Pancreas (tissue), 10 donors: ENCODE data around the gene DCK. TPM values are rescaled to one million over a fixed set of nuclear protein-coding genes. Genes with fewer than 3 reads are reported as not detected.

Experiments used
- ATAC-seq, 4 donors: fragments of 200-7000 bp; cut with Tn5 transposase; one replicate each; pipeline versions ENCODE4 v1.8.0 to v1.9.1; 2020; ENCODE audit warnings: mild to moderate bottlenecking in 4 of 4, moderate library complexity in 4 of 4
- DNase-seq, 6 donors: peaks; one replicate each; pipeline ENCODE4 v3.0.0-alpha.2; 2020
- FAIRE-seq: peaks from 2 replicates; lab custom pipeline; 2012; peaks lifted over from hg19 to GRCh38; lab: Jason Lieb, UNC
- H3K27ac ChIP-seq, 4 donors: fragments of 200-600 bp; sonication (generic); 1 replicate in 3 of 4; 2 replicates in 1 of 4; pipeline versions ENCODE4 v1.5.0 to v1.8.0; 2020
- H3K27me3 ChIP-seq, 4 donors: fragments of 200-600 bp; one replicate each; pipeline ENCODE4 v1.8.0; 2021
- H3K36me3 ChIP-seq, 3 donors: fragments of 200-600 bp; sonication (generic) in 1 of 3; one replicate each; pipeline versions ENCODE4 v1.5.0 to v1.8.0; 2020 to 2021
- H3K4me1 ChIP-seq, 3 donors: fragments of 200-600 bp; one replicate each; pipeline ENCODE4 v1.8.0; 2021
- H3K4me3 ChIP-seq, 4 donors: fragments of 200-600 bp; sonication (generic) in 2 of 4; one replicate each; pipeline versions ENCODE4 v1.5.0 to v1.8.0; 2020 to 2021
- H3K9me3 ChIP-seq, 4 donors: fragments of 200-600 bp; one replicate each; pipeline ENCODE4 v1.8.0; 2021
- CTCF ChIP-seq, 4 donors: fragments of 200-600 bp; sonication (generic) in 3 of 4; IDR thresholded peaks; one replicate each; pipeline versions ENCODE4 v1.5.0 to v1.8.0; 2021; ENCODE audit warnings: antibody characterized with exemption in 4 of 4
- WGBS, 2 donors: extraction: QIAGEN DNeasy Blood & Tissue Kit; methylation state at CpG; one replicate each; pipeline ENCODE4 v1.1.7; 2013; 5-methylcytosine and 5-hydroxymethylcytosine counted together
- intact Hi-C, 3 donors: fragments of 100-400 bp; cut with DNase I; formaldehyde crosslinking; loops; one replicate each; pipeline versions ENCODE4 v1.11.1 to v1.14.2; 2022
- polyA plus RNA-seq, 2 donors: library from polyadenylated mRNA; stranded (reverse); fragments of 200-250 nt; gene quantifications; one replicate each; pipeline ENCODE4 v1.2.3, GENCODE V29; 2013
- total RNA-seq, 6 donors: library from RNA; stranded (reverse); fragmentation: NEBNext Ultra II Directional in 4 of 6; extraction: Animal tissue kit (Norgen Biotek cat#: 25700) in 4 of 6; gene quantifications; one replicate each; pipeline versions ENCODE4 v1.2.1 to v1.2.4, GENCODE V29; 2021 to 2023
- donor health status: healthy with polysubstance abuse.
- donor health status: DM: no; HTN: no; CAD: no; lungs with moderate emphysema.
- donor health status: DM: no; HTN: no; CAD: no.
- donor health status: control.
- donor health status: control.
- donor health status: Bipolar disorder and iron deficiency.
- donor health status: DM: yes; HTN: yes; CAD: no.
- donor health status: DM: no; HTN: no; CAD: no.
- donor health status: DM: no; HTN: no; CAD: no.
- donor health status: DM: yes; HTN: yes; CAD: no.

DCK gene
- total and polyA plus RNA-seq, 8 donors = 1.7 to 8.9 (median 4.1) TPM

DNA sequence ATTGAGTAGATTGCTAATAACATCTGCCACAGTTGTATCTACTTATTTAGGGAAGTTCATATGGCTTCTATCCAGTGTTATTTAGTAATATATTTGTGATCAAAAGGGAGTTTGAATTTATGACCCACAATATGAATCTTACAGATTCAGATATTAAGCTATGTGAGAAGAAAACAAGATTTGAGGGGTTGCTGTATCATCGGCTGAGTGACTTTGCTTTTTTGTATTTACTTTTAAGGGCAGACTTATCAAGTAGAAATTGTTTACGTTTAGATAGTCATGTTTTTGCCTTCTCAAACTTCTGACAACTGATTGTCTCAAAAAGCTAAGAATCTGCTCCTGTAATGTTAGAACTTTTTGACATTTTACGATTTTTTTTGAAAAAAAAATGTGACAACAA, 17.2 kb upstream of the DCK start:
- intact Hi-C loops = no loop called here
- H3K9me3 ChIP-seq = no peaks in the 10 kb centered on the region
- ATAC-seq = no peak
- no peak overlapping the region for H3K27ac ChIP-seq
- 70 to 73% methylated on average over 3 of the region's 3 CpGs for WGBS, 2 donors
- no peak overlapping the region for H3K4me3 ChIP-seq
- no peaks in the 10 kb centered on the region for H3K4me1 ChIP-seq
- no peak for TF ChIP-seq CTCF (IDR thresholded peaks at IDR 0.05)
- peaks cover 0 to 10% (median 0%) of the 10 kb centered on the region in 3 donors for H3K36me3 ChIP-seq
- FAIRE-seq = no peak
- DNase-seq = no peak
- H3K27me3 ChIP-seq = no peaks in the 10 kb centered on the region

- FAIRE-seq (no peak), ATAC-seq (peak in 1 of 4 donors; percentile 67), DNase-seq (no peak)
- 64 to 76% methylated on average over 1 of the region's 1 CpG for WGBS, 2 donors
- H3K36me3 ChIP-seq = peaks cover 0 to 10% (median 0%) of the 10 kb centered on the region in 3 donors
- H3K9me3 ChIP-seq = no peaks in the 10 kb centered on the region
- TF ChIP-seq CTCF (IDR thresholded peaks at IDR 0.05) = no peak
- no peak overlapping the region for H3K27ac ChIP-seq
- H3K4me1 ChIP-seq = no peaks in the 10 kb centered on the region
- no peaks in the 10 kb centered on the region for H3K27me3 ChIP-seq
- intact Hi-C loops = no loop called here
- no peak overlapping the region for H3K4me3 ChIP-seq
Measured at GRCh38 chr4:70979445-70980008, 13.9 kb upstream of the DCK start.

GRCh38 chr4:70980196-70980595, 13.3 kb upstream of the DCK start:
- no peak for TF ChIP-seq CTCF (IDR thresholded peaks at IDR 0.05)
- no peak for DNase-seq
- no peaks in the 10 kb centered on the region for H3K27me3 ChIP-seq
- FAIRE-seq = no peak
- H3K27ac ChIP-seq = no peak overlapping the region
- H3K36me3 ChIP-seq = peaks cover 0 to 5% (median 0%) of the 10 kb centered on the region in 3 donors
- no peaks in the 10 kb centered on the region for H3K9me3 ChIP-seq
- intact Hi-C loops = no loop called here
- ATAC-seq = no peak
- H3K4me3 ChIP-seq = no peak overlapping the region
- no peaks in the 10 kb centered on the region for H3K4me1 ChIP-seq

DNA sequence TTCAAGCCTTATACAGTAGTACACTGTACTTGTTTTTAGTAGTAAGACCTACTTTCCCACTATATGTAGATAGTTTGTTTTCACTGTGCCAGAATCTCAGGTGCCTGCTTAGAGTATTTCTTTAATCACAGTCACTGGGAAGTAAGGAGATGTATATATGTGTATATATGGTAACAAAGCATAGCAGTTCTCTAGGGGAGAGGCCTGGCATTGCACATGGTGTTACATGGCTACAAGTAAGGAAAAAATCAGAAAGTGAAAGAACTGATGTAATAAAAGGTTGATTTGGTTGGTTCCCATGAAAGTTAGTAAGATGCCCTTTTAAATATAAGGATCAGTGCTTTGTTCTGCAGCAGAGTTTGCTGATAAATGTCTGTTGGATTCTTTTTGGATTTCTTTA, 9.3 kb upstream of the DCK start:
- no peak for ATAC-seq
- Histone ChIP-seq H3K9me3 (no peaks in the 10 kb centered on the region), H3K27ac (no peak overlapping the region), H3K27me3 (no peaks in the 10 kb centered on the region), H3K4me3 (no peak overlapping the region), H3K4me1 (no peaks in the 10 kb centered on the region), H3K36me3 (no peaks in the 10 kb centered on the region)
- intact Hi-C loops = no loop called here
- FAIRE-seq = no peak
- no peak for DNase-seq
- no peak for TF ChIP-seq CTCF (IDR thresholded peaks at IDR 0.05)

DNA sequence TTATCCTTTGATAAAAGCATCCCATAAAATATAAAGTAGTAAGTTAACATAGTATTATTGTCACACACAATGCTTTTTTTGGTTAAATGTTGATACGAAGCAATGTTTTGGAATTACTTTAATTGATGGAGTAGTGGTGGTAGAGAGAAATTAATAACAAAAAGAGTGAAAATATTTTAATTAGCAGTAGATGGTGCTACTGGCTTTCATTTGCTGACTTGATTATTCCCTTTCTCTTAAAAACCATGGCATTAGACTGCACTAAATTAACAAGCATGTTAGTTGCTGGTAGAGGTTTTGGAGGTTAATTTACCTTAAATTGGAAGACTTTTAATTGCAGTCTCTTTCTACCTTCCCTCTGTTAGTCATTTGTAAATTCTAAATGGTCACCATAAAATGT, 8.9 kb upstream of the DCK start:
- no peak overlapping the region for H3K4me3 ChIP-seq
- H3K27ac ChIP-seq = no peak overlapping the region
- H3K27me3 ChIP-seq = no peaks in the 10 kb centered on the region
- DNase-seq (no peak), FAIRE-seq (no peak), ATAC-seq (no peak)
- no peak for TF ChIP-seq CTCF (IDR thresholded peaks at IDR 0.05)
- H3K4me1 ChIP-seq = no peaks in the 10 kb centered on the region
- intact Hi-C loops = no loop called here
- no peaks in the 10 kb centered on the region for H3K9me3 ChIP-seq
- WGBS, 2 donors = 68 to 85% methylated on average over 1 of the region's 1 CpG
- no peaks in the 10 kb centered on the region for H3K36me3 ChIP-seq
